HL-60 (cell line): ENCODE measurements around the gene FBXL2.

Experiments
- DNase-seq, 2 experiments: peaks; one replicate each; pipeline ENCODE4 v3.0.0-alpha.2; 2010 to 2020; ENCODE audit warnings: low read depth in 1 of 2, low spot score in 1 of 2
- H3K27ac ChIP-seq: fragments of 250-450 bp; sonication (Bioruptor Pico); replicated peaks from 2 replicates; pipeline ENCODE4 v1.5.1; 2020; ENCODE audit warnings: mild to moderate bottlenecking, moderate library complexity
- H3K27me3 ChIP-seq: fragments of 250-450 bp; sonication (Bioruptor Pico); 2 replicates; pipeline ENCODE4 v1.5.1; 2021; ENCODE audit warnings: mild to moderate bottlenecking, moderate library complexity; ENCODE audit not compliant: insufficient read depth, poor library complexity, severe bottlenecking
- H3K4me3 ChIP-seq: replicated peaks from 2 replicates; pipeline ENCODE4 v1.5.1; 2011; ENCODE audit warnings: mild to moderate bottlenecking, control low read depth, low read length; ENCODE audit not compliant: insufficient read depth
- CTCF ChIP-seq: IDR thresholded peaks from one replicate; pipeline ENCODE4 v1.5.1; 2011; ENCODE audit warnings: low read length, control low read depth, inconsistent platforms; ENCODE audit not compliant: insufficient read depth
- GABPA ChIP-seq: IDR thresholded peaks from 2 replicates; pipeline ENCODE4 v1.6.1; 2012; ENCODE audit warnings: low read depth
- POLR2AphosphoS5 ChIP-seq: IDR thresholded peaks from 2 replicates; pipeline ENCODE4 v1.6.1; 2012; ENCODE audit warnings: low read depth
- REST ChIP-seq: IDR thresholded peaks from 2 replicates; pipeline ENCODE4 v1.6.1; 2012; ENCODE audit warnings: low read depth; ENCODE audit not compliant: insufficient replicate concordance
- SPI1 ChIP-seq: IDR thresholded peaks from 2 replicates; pipeline ENCODE4 v1.6.1; 2012; ENCODE audit warnings: low read depth, mild to moderate bottlenecking, borderline replicate concordance

FBXL2 gene

GRCh38 chr3:33430061-33430460 is 152.8 kb downstream of the FBXL2 start:
- H3K4me3 ChIP-seq = no peak overlapping the region
- no peak overlapping the region for H3K27ac ChIP-seq
- no peaks in the 10 kb centered on the region for H3K27me3 ChIP-seq
- no peak for DNase-seq
- TF ChIP-seq GABPA (no peak), POLR2AphosphoS5 (no peak), SPI1 (no peak), CTCF (no peak), REST (no peak)

DNA sequence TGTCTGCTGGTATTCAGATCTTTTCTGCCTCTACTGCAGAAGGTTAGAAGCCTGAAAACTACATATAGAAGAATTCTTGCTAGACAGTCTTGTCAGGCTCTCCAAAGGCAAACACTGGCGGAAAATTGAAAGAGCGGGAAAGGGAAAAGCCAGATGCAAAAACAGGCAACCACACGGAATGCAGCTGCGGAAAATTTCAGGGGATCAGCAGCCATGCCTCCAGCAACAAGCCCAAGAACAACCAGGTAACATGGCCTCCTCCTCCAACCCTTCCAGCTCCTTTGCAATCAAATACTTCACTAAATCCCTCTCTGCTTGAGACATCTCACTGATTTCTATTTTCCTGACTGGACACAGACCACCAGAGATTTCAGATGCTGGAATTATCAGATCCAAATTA is 153.3 kb downstream of the FBXL2 start:
- no peak for DNase-seq
- no peaks in the 10 kb centered on the region for H3K27me3 ChIP-seq
- TF ChIP-seq POLR2AphosphoS5 (no peak), CTCF (no peak), SPI1 (no peak), REST (no peak), GABPA (no peak)
- H3K4me3 ChIP-seq = no peak overlapping the region
- H3K27ac ChIP-seq = no peak overlapping the region; the same call in 1 of the 2 replicates

DNA sequence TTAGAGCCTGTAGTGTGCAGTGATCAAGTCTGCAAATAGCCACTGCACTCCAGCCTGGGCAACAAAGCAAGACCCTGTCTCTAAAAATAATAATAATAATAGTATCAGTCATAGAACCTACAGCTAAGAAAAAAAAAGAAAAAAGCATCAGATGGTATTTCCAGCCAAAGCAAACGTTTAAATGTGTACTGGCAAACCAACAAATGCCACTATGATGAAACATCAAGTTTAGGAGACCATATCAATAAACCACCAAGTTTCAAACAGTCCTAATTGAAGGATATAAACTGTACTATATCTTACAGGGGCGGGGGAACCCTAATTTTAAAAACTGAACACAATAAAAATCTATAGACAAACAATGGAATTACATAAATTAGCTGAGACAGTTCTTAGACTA is 156.6 kb downstream of the FBXL2 start:
- no peak overlapping the region for H3K27ac ChIP-seq
- DNase-seq = no peak
- H3K27me3 ChIP-seq = no peaks in the 10 kb centered on the region
- H3K4me3 ChIP-seq = no peak overlapping the region
- no peak for TF ChIP-seq GABPA
- no peak for TF ChIP-seq POLR2AphosphoS5
- TF ChIP-seq REST = no peak
- TF ChIP-seq CTCF = no peak
- TF ChIP-seq SPI1 = no peak
